Skeletal muscle cell (primary cell): ENCODE data around the gene SON.

Experiments
- DNase-seq: peaks from one replicate; pipeline ENCODE4 v3.0.0-alpha.2; 2010; ENCODE audit warnings: low read depth
- H3K4me3 ChIP-seq: 2 replicates; pipeline ENCODE4 v1.5.1; 2011; ENCODE audit warnings: low read depth, mild to moderate bottlenecking, control low read depth, low read length, moderate library complexity

The SON gene

GRCh38 chr21:33541756-33542639 is 840 bp upstream of the SON start, which contains the start of gene GART:
Gene GART, minus strand, starts transcription at chr21:33542117. Its CDS starts 2,802 bp downstream, at chr21:33539315.
- peak; percentile 28 for DNase-seq
- H3K4me3 ChIP-seq, result peak within 1 kb of the TSS; percentile 91

- DNase-seq, result peak; percentile 21
- H3K4me3 ChIP-seq, result peak overlapping the region; percentile 91
Observed at GRCh38 chr21:33543505-33544129, 779 bp downstream of the SON start.

- no peak for DNase-seq
- peak overlapping the region; percentile 91 for H3K4me3 ChIP-seq
Observed at GRCh38 chr21:33544451-33545195, 1.8 kb downstream of the SON start.

- H3K4me3 ChIP-seq, result no peak overlapping the region
Observed at GRCh38 chr21:33546086-33546485, 3.2 kb downstream of the SON start.

GRCh38 chr21:33549848-33550771 is 7.3 kb downstream of the SON start:
- DNase-seq, result no peak
- H3K4me3 ChIP-seq, result no peak overlapping the region

More at GRCh38 chr21:33546086-33546485, 3.2 kb downstream of the SON start:
- no peak for DNase-seq

- H3K4me3 ChIP-seq, result no peak overlapping the region
- DNase-seq, result no peak
Observed at GRCh38 chr21:33550772-33551660, 8.2 kb downstream of the SON start.

- H3K4me3 ChIP-seq, result no peak overlapping the region
- DNase-seq, result no peak
Observed at GRCh38 chr21:33551664-33552063, 8.8 kb downstream of the SON start.

- H3K4me3 ChIP-seq, result no peak overlapping the region
- DNase-seq, result no peak
Observed at GRCh38 chr21:33552093-33552998, 9.5 kb downstream of the SON start.

GRCh38 chr21:33552999-33553598 is 10.3 kb downstream of the SON start:
- no peak for DNase-seq

GRCh38 chr21:33554236-33554981 is 11.6 kb downstream of the SON start:
- H3K4me3 ChIP-seq, result no peak overlapping the region
- DNase-seq, result no peak

More at GRCh38 chr21:33552999-33553598, 10.3 kb downstream of the SON start:
- no peak overlapping the region for H3K4me3 ChIP-seq

- DNase-seq, result no peak
- no peak overlapping the region for H3K4me3 ChIP-seq
Observed at GRCh38 chr21:33554982-33555344, 12.1 kb downstream of the SON start.

- H3K4me3 ChIP-seq, result no peak overlapping the region
- no peak for DNase-seq
Observed at GRCh38 chr21:33557447-33557846, 14.6 kb downstream of the SON start.

GRCh38 chr21:33558777-33559421 is 16.1 kb downstream of the SON start:
- no peak overlapping the region for H3K4me3 ChIP-seq
- DNase-seq, result no peak

- no peak for DNase-seq
- H3K4me3 ChIP-seq, result no peak overlapping the region
Observed at GRCh38 chr21:33559813-33560212, 17.0 kb downstream of the SON start.

GRCh38 chr21:33560965-33561364 is 18.1 kb downstream of the SON start:
- no peak for DNase-seq
- H3K4me3 ChIP-seq, result no peak overlapping the region

GRCh38 chr21:33561373-33561772 is 18.5 kb downstream of the SON start:
- no peak overlapping the region for H3K4me3 ChIP-seq
- no peak for DNase-seq
